ENCODE results near the gene PSMA7.

Gene PSMA7

GRCh38 chr20:62171245-62171644, 28.1 kb upstream of the PSMA7 start:
- DNase-seq: no peak

DNA sequence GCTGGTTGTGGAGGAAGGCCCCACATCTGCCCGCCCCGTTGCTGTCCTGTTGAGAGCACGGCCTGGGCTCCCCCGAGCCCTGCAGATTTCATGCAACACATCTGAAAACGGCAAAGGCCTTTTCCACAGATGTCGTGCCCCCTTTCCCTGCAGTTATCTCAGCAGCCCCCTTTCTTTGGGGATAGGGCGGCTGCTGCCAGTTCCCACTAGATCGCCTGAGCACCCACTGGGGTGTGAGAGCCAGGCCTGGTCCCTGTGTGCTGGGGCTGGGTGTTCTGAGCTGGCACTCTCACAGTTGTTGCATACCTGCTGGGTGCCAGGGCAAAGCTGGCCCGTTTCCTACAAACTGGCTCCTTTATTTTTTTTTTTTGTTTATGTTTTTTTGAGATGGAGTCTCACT, 27.3 kb upstream of the PSMA7 start:
- no peak for DNase-seq

GRCh38 chr20:62168890-62169435, 25.8 kb upstream of the PSMA7 start:
- no peak for DNase-seq

DNA sequence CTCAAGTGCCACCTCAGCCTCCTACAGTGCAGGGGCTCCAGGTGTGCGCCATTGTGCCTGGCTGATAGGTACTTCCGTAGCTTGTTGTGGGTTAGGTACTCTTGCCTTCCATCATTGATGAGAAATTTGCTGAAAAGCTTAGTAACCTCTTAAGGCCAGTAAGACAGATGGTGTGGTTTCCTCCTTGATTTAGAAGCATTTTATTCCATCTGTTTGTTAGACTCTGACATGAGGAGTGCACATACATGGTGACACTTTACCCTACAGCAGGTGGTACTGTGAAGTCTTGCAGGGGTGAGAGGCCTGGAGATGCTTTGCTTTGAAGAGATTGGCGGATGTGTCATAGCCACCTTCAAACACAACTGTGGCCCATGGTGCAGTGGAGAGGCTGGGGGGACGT, 24.9 kb upstream of the PSMA7 start:
- no peak for DNase-seq

DNA sequence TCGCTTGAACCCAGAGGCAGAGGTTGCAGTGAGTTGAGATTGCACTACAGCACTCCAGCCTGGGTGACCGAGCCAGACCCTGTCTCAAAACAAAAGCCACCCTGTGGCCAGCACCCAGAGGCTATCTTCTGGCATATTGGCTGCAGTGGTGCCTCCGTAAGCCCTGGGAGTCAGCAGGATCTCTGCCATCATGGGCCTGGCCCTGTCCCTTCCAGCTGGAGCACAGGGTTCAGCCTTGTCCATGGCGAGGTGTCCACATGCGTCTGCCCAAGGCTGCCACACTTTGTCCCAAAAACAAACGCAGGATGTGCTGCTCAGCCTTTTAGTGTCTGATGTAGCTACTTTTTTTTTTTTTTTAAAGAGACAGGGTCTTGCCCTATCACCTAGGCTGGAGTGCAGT, 24.3 kb upstream of the PSMA7 start:
- no peak for DNase-seq

- DNase-seq: no peak
Measured at GRCh38 chr20:62165762-62166399, 22.7 kb upstream of the PSMA7 start.

DNA sequence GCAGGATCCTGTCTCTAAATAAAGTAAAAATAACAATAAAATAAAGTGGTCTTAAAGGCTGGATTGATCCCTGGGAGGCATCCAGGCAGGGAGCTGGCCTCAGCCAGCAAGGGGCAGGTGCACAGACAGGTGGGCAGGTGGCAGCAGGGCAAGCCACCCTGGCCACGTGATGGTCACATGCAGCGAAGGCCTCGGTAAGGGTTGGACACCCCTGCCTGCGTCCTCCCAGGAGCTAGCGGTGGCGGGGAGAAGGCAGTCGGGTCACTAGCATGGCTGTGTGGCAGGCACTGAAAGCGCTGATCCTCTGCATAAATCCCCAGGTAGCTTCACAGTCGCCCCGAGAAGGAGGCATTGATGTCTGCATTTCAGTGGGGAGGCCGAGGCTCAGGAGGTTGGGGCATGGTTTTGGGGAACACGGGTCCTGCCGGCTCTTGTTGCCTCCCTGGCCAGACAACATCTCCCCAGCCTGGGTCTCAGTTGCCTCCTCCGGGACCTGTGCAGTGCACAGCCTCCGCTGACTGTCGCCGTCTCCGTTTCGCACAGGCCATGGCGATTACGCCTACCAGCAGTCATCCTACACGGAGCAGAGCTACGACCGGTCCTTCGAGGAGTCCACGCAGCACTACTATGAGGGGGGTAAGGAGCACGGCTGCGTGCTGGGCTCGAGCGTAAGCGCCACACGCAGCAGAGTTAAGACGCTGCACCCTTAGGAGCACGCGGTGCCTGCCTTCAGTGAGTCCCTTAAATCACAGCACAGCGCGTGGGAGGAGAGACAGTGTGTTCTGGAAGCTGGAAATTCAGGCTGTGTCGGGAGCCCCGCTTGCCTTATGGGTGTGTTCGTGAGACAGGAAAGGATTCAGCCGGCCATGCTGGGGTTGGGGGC, 21.9 kb upstream of the PSMA7 start:
- no peak for DNase-seq

DNA sequence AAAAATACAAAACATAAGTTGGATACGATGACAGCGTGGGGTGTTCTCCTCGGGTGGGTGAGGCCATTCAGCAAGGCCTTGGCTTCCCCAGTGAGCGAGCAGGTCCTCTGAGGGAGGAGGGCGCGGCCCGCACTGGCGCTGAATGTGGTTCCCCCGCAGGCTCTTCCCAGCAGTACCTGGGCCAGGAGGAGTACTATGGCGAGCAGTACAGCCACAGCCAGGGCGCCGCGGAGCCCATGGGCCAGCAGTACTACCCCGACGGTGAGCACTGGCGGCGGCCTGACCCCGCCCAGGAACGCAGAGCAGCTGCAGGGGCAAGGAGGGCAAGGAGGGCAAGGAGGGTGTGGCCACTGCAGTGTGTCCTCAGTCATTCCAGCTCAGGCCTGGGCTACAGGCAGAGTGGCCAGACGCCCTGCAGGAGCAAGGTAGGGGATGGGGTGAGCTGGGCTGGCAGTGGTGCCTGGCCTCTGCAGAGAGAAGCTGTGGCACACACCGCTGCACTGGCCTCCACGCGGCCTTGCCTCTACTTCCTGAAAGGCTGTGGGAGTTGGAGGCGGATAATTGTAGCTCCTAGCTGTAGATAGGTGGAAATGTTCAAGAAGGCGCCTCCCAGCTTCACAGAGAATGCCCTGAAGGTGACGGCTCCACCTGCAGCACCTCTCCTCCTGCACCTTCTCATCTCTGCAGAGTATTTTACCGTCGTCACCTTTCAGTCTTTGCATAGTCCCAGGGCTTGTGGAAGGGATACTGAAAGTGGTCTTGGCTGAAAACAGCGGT, 21.0 kb upstream of the PSMA7 start:
- DNase-seq: no peak

GRCh38 chr20:62163485-62163865, 20.3 kb upstream of the PSMA7 start:
- DNase-seq: no peak

- no peak for DNase-seq
Measured at GRCh38 chr20:62162765-62163484, 19.7 kb upstream of the PSMA7 start.

- no peak for DNase-seq
Measured at GRCh38 chr20:62161347-62161746, 18.2 kb upstream of the PSMA7 start.

DNA sequence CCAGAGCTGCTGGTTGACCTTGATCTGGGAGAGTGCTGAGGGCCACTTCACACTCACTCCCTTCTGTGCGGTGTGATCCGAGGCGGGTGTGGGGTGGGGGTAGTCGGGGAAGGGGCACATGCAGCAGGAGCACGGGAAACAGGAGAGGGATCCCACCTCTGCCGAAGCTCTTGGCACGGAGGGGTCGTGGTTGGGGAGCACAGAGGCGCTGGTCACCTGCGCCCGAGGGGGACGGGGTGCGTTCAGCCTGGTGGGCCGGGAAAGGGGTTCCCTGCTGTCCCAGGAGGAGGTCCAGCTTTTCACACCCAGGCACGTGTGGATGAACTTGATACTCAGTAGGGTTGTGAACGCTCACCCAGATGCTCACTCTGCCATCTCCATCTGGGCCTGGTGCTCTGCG, 17.7 kb upstream of the PSMA7 start:
- no peak for DNase-seq

GRCh38 chr20:62160253-62160652, 17.1 kb upstream of the PSMA7 start:
- no peak for DNase-seq

- DNase-seq: no peak
Measured at GRCh38 chr20:62159839-62160238, 16.6 kb upstream of the PSMA7 start.

GRCh38 chr20:62159052-62159451, 15.9 kb upstream of the PSMA7 start:
- DNase-seq: no peak

DNA sequence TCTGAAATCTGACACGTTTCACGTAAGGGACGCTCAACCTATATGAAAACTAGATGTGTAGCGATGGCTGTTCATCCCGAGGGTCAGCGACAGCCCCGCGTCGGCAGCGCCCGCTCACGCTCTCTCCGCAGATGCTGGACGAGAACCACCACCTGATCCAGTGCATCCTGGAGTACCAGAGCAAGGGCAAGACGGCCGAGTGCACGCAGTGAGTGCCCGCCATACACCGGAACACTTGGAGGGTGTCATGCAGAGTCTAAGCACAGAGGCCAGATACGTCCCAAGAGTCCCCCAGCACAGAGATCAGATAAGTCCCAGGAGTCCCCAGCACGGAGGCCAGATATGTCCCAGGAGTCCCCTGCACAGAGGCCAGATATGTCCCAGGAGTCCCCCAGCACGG, 15.3 kb upstream of the PSMA7 start:
- no peak for DNase-seq

DNA sequence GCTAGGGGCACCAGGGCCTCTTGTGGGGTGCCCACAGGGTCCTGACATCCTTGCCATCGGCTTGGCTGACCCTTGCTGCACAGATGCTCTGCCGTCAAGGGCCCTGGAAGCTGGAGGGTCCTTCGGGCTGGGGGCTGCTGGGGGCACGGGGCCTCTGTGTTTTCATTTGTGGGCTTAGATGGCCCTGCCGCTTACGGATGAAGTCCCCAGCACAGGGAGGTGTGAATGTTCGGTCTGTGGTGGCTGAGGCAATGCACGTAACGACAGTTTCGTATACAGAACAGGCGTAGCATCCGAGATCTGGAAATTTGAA, 14.8 kb upstream of the PSMA7 start:
- no peak for DNase-seq

- no peak for DNase-seq
Measured at GRCh38 chr20:62157387-62158087, 14.3 kb upstream of the PSMA7 start.

DNA sequence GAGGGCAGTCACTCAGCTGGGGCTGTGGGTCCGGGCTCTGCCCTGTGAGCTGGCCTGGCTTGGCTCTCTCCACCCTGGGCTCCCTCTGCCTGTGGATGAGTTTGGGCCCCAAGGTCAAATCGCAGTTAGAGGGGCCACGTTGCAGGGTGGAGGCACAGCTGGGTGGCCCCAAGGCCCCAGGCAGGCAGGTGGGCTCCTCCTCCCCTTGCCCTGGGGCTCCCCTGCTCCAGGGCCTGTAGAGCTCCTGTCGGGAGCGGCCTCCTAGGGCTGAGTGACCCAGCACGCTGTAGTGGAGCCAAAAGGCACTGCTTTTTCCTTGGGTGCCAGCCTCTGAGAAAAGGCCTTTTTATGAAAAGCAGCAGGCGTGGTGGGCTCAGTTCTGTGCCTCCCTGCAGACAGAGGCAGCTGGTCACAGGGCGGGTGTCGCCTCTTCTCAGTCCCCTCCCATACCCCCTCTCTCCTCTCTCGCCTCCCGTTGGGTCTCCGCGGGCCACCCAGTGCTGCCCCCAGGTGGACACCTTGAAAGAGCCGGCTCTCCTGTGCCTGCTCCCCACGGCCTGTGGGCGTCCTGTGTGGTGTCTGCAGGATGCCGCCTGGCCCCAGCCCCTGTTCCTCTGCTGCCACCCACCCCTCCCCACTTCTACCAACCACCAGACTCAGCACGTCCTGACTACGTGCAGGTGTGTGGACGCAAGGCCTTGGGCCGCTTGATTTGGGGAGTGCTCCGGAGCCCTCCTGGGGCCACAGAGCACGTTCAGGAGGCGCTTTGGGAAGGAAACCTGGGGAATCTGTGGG, 13.6 kb upstream of the PSMA7 start:
- DNase-seq: peak; percentile 65

DNA sequence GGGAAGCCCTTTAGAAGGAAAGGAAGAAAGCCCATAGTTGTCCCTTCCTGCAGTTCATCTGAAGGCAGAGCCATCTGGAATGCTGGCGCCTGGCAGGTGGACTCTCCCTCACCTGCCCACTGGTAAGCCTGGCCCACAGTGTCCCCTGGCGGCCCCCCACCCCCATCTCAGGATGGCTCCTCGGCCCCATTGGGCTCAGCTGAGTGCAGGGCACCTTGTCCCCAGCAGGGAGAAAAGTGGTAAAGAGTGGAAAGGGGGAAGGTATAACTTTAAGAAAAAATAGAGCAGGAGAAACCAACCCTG, 13.0 kb upstream of the PSMA7 start:
- DNase-seq: no peak

GRCh38 chr20:62155428-62156253, 12.4 kb upstream of the PSMA7 start:
- no peak for DNase-seq

All from effector CD8-positive, alpha-beta T cell (primary cell).